AML-193 (cell line): ENCODE data around the gene ARHGEF16.
A peak's percentile ranks its signal among the peaks of the same experiment; 100 is the strongest.

Experiments used
- DNase-seq, 2 experiments: peaks; one replicate each; lab custom pipeline; 2025; lab: John Stamatoyannopoulos, UW

The ARHGEF16 gene

DNA sequence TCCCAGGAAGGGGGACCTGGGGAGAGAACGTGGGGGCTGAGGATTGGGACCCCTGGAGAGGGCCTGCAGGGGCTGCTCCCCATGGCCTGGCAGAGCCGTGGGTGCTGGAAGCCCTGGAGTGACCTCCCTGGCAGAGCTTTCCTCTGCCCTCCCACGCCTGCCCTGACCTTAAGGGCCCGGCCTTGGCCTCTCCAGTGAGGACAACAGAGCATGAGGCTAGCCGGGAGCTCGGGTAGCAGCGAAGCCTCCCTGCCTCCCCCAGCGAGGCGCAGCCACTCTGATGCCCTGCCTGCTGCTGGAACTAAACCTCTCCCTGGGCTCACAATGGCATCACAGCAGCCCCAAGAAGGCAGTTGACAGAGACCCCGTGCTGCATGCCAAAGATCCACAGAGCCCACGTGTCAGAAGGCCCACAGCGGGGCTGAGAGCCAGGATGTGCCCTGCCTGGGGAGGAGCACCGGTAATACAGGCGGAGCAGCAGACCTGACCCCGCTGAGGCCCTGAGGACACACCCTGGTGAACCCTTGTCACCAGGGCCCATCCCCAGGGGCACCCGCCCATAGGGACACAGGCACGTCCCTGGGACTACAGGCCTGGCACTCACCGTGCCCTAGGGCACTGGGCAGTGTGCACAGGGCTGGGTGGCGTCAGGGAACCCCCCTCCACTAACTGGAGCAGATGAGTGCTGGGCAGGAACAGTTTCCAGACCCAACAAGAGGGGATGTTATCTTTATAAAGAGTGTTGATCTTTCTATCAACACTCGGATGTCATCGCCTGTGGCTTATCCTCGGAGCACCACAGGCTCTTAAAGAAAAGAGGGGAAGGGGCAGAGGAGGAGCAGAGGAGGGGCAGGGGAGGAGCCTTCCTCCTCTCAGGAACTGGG is 48.4 kb downstream of the ARHGEF16 start:
- DNase-seq: no peak

DNA sequence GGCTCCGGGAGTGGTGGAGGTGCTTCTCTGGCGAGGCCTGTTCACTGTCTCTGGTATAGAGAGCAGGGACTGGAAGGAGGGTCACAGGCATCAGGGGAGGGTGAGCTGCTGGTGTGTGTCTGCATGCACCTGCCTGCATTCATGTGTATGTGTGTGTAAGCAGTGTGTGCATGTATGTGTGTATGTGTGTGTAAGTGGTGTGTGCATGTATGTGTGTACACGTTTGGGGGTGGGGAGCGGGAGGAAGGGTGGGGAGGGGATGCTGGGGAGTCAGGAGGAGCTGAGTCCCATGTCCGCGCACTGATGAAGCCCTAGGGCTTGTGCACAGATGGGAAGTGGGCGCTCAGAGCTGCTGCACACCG is 49.0 kb downstream of the ARHGEF16 start:
- no peak for DNase-seq

DNA sequence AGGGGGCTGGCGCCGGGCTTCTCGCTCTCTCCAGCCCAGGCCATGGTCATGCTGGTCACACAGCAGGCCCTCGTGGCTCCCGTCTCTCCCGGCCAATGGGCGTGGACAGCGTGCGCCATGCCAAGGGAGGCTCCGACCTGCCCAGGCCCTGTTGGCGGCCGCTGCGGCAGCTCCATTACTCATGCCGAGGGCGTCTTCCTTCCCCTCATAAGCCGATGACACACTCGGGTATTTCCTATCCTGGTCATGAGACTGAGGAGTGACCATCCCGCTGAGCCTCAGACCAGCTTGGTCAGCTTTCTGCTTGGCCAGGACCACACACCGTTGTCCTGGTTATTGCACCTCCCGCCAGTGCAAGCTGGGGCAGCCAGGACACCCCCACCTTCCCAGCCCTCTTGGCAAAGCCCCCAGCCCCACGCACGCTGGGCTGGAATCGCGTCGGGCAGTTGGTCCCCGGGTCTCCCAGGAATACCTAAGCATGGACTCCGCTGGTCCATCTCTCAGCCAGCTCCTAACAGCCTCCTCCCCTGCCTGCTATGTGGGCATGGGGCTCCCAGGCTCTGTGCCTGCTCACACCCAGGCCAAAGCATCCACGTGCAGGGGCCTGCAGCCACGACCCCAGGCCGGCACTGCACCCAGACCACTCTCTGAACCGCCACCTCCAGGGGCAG is 49.8 kb downstream of the ARHGEF16 start:
- no peak for DNase-seq

DNA sequence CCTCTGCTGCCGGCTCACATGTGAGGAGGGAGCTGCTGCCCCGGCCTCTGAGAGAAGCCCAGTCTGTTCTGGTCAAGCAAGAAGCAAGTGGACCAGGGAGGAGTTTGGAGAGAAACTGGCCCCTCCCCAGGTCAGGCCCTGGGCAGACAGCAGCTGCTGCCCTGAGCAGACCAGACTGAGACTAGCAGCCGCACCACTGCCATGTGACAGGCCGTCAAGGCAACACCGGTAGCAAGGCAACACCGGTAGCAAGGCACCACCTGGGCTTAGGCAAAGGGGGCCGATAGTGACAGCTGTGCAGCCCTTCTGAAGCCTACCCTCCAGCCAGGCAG is 50.3 kb downstream of the ARHGEF16 start:
- no peak for DNase-seq

DNA sequence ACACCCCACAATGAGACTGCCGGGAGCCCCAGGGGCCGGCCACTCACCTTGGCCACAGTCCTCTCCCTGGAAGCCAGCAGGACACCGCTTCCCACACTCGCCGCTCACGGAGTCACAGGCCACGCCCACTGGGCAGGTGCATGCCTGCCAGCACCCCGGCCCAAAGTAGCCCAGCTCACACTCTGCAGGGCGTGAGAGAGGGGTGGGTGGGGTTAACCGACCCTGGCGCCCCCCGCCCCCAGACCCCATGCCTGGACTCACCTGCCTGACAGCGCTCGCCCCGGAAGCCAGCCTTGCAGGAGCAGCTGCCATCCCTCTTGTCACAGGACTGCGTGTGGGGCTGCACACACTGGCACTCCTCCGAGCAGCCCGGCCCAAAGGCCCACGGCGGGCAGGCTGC is 50.7 kb downstream of the ARHGEF16 start:
- DNase-seq: no peak

DNA sequence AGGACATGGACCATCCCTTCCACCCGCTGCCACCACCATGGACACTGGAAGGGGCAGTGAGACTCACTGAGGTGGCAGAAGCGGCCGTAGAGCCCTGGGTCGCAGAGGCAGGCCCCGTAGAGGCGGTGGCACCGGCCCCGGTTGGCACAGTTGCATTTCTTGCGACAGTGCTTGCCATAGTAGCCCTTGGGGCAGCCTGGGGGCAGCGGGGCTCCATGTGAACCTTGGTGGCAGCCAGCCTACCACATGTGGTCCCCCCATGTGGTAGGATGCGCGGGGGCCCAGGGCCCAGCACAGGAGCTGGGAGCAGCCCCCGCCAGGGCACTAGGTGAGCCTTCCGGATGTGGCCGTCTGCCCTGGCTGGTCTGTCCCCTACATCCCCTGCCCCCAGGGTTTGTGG is 51.6 kb downstream of the ARHGEF16 start:
- no peak for DNase-seq

DNA sequence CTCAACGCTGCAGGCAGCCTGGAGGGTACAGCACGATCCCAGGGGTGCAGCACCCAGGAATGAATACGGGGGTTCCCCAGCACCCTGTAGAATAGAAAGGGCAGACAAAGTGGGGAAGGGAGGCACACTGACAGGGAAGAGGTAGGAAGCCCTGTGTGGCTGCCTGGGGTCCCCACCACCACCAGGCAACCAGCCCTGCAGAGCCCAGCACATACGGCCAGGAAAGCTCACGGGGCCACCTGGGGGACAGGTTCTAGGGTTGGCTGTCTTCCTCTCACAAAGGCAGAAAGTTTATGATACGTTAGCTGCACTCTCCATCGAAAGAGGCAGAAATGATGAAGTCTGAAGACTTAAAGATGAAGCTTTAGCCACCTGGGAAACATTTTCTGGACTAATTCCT is 52.5 kb downstream of the ARHGEF16 start:
- no peak for DNase-seq

DNA sequence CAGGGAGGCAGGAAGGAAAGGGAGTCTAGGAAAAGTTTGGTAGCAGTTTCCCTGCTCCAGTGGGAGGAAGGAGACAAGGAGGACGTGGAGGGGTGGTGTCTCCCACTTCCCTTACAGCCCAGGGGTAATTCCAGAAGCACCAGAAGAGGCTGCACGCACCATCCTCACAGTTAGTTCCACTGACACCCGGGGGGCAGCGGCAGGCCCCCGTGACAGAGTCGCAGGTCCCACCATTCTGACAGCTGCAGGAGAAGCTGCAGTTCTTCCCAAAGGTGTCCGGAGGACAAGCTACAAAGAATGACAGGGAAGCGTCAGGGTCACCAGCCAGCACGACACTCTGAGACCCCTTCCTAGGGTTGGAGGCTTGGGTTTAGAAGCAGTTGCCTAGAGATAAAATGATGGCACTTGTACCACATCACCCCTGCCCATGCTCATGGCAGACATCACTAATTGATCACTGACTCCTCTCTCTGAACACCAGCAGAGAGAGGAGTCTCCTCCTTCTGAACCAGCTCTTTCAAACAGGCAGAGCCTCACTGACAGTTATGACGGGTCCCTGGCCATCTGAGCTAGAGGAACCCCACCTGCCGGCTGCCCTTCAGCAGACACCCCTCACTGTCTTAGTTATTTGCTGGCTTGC is 53.3 kb downstream of the ARHGEF16 start:
- no peak for DNase-seq

DNA sequence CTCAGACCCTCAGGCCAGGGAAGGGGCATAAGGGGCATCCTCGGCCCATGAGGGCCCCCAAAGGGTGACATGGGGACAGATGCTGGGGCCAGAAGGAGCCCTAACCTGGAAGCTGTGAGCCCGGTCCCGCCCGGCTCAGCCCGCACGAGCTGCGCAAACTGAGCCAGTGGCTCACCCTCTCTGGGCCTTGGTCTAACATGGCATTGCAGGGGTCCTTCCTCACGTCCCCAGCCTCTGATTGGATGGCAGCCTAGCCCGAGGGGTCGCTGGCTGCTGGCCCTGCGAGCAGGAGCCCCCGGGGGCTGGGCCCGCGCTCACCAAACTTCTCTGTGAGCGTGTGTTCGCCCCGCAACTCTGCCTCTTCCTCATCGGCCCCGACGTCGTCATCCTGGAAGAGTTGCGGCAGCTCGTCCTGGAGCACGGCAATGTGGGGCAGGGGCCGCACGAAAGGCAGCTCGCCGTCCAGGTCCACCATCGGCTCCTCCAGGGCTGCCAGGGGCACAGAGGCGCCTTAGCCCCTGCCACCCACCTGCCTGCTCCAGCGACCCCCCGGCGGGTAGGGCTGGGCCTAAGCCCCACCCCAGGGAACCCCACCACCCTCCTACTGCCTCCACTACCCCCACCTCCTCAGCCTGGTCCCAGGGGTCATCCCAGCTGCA is 54.4 kb downstream of the ARHGEF16 start:
- no peak for DNase-seq

DNA sequence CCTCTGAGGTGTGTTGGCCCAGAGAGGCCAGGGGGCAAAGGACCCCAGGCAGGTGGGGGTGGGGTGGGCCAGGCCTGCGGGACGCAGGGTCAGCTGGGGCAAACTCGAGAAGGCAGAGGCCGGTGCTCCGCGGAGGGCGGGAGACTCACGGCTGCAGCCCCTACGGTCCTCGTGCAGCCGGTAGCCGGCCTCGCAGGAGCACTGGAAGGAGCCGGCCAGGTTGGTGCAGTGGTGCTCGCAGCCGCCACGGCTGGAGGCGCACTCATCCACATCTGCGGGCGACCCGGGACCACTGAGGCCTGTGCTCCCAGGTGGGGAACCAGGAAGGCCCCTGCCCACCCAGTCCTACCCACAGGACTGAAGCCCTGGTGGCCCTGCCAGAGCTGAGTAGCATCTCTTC is 55.3 kb downstream of the ARHGEF16 start:
- DNase-seq: no peak

DNA sequence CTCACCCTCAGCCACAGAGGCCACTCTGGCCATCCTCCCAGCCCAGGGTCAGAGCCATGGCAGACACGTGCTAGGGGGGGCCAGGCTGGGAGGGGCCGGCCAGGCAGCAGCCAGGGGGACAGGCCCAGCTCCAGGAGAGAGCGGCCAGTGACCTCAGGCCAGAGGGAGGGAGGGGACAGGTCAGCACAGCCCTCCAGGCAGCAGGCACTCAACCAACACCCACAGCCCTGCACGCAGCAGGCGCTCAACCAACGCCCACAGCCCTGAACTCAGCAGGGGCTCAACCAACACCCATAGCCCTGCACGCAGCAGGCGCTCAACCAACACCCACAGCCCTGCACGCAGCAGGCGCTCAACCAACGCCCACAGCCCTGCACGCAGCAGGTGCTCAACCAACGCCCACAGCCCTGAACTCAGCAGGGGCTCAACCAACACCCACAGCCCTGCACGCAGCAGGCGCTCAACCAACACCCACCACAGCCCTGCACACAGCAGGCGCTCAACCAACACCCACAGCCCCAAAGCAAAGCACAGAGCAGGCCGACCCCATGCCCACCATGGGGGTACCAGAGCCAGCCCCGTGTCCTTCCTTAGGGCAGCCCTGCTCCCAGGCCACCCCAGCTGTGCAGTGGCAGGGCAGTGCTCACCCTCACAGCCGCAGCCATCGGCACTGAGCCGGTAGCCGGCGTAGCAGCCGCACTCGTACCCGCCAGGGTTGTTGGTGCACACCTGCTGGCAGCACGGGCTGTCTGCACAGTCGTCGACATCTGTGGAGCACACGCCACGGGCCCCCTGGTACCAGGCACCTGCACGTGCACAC is 55.9 kb downstream of the ARHGEF16 start:
- DNase-seq: no peak

DNA sequence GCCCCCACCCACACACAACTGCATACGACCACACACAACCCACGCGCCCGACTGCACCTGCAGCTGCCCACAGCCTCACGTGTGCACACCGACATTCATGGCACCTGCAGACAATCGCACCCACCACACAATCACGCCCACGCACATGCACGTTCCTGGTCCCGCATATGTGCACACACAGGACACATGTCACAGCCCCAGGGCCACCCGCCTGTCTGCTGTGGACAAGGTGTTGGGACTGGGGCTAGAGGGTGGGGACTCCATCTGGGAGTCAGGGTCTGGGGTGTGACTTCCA is 56.4 kb downstream of the ARHGEF16 start:
- DNase-seq: no peak

DNA sequence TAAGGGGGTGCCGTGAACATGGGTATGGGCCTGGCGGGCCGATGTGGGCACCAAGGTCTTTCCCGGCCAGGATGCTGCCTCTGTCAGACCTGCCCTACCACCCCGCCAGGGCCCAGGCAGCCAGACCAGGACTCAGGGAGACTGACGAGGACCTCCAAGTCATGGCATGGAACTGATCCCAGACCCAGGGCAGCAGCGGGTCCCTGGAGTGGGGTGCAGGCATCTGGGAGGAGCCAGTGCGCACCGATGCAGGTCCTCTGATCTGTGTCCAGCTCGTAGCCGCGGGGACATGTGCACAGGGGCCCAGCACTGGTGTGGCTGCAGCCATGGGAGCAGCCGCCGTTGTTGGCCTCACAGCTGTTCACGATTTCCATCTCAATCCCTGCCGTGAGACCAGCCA is 56.8 kb downstream of the ARHGEF16 start:
- DNase-seq: no peak

DNA sequence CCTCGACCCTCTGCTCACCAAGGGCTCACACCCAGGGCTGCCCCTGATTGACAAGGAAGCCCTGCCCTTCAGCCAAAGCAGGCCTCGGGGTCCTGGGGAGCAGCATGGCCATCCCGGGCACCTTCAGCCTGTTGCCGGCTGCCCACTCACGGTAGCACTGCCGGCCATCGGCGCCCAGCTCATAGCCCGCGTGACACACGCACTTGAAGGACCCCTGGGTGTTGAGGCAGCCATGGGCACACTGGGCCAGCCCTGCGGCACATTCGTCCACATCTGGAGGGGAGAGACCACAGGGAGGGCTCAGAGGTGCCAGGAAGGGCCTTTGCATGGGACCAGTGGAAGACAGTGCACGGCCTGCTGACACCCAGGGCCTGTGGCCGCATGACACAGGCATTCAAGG is 57.4 kb downstream of the ARHGEF16 start:
- DNase-seq: no peak

DNA sequence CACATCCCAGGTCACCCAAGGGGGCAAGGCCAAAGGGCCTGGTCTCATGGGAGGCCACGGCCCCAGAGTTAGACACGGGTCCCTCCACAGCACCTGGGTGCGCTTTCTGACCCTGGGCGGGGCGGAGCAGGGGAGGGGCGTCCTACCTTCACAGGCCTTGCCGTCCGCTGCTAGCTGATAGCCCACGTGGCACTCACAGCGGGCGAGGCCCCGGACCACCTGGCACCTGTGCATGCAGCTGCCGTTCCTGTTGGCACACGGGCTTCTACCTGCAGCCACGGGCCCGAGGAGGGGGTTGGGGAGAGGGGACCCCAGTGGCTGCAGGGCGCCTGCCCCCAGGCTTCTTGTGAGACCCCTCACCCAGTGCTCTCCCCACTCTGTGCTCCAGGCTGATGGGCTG is 59.9 kb downstream of the ARHGEF16 start:
- DNase-seq: no peak

DNA sequence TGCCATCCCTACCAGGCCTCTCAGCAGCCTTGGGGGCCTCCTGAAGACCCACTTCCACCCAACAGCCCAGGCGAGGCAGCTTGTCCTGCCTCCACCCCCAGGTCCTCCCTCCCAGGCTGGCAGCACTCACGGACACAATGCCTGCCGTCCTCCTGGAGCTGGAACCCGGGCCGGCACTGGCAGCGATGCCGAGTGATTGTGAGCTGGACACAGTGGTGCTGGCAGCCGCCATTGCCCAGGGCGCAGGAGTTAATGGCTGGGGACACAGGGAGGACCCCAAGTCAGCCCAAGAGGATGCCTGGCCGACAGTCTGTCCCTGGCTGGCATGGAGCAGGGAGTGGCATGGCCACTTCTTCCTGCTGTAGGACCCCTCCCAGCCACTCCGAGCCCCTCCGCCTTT is 60.8 kb downstream of the ARHGEF16 start:
- no peak for DNase-seq

DNA sequence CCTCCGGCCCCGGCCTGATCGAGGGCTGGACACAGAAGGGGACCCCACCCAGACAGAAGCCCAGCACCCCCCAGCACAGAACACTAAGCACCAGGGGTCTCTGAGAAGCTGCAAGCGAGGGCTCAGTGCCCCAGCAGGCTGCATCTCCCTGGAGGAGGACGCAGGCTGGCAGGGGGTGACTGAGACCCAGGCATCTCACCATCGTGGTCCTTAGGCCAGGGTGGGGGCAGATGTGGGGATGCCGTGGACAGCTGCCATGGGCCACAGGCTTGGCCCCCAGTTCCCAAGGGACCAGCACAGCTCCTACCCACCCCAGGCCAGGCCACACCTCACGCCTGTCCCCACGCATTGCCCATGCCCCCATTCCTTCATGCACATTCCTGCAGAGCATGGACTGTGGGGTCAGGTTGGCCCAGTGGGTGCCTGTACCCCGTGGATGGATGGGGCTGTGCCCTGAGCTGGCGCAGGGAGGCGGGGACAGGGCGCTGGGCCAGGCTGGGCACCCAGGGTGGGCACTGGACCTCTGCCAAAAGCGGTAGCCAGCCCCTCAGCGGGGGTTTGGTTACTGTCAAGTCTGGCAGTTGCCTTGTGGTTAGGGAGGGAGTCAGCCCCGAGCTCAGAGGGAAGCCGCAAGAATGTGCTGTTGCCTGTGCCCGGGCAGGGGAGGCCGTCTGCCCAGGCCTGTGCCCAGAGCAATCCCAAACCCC is 61.5 kb downstream of the ARHGEF16 start:
- peak; percentile 8 to 22 for DNase-seq

DNA sequence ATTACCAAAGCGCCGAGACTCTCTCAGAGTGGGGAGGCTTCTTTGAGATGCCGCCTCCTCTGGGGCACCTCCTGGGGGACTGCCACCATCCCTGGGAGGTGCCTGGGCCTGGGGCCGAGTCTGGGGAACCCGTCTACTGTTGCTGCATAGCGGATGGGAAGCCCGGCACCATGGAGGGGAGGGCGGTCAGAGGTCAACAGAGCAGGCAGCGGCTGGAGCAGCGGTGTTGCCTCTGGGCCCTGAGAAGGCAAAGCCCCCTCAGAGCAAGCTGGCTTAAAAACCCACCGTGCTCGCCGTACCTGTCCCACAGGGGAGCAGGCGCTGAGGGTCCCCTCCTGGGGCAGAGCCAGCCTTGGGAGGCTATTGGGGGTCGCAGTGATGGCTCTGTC is 62.0 kb downstream of the ARHGEF16 start:
- no peak for DNase-seq

DNA sequence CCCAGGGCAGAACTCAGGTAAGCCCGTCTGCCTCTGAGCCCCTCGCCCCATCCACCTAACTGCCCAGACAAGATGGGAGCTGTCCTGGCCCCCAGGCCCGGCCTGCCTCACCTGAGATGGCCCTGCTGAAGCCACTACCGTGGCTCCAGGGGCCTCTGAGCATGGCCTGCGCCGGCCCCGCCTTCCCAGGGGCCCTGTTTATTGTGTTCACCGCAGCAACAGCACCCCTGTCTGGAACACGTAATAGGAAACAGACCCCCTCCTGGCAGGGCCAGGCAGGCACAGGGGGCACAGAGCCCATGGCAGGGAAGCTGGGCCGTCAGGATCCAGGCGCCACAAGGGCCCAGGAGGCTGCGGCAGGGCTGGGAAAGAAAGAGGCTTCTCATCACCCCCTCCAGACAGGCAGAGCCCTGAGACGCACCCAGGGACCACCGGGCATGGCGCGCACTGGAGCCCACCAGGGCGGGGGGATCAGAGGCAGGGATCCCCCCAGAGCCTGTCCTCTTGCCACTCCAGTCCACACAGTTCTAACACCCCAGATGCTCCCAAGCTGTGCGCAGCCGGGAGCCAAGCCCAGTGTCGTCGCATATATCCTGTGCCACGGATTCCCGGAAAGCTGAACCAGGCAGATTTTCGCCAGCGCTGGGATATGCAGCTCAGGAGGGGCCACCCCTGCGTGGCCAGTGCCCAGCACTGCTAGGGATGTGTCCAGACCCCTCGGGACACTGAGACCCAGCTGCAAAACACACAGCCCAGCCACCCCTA is 62.6 kb downstream of the ARHGEF16 start:
- DNase-seq: no peak

DNA sequence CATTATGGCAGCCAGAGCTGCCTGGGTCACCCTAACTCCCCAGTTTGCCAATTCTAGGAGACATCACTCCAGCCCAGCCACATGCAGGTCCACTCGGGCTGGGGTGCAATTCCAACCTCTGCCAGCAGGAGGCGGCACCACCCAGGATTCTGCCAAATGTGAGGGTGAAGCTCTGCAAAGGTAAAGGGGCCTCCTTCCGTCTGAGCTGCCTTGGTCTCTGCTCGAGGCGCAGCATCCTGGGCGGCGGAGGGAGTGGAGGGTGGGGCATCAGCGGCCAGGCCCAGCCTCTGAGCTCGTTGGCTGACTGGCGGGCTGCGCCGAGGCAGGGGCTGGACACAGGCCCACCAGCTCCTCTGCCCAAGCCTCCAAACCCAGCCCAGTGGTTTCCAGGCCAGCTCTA is 63.8 kb downstream of the ARHGEF16 start:
- DNase-seq: no peak

DNA sequence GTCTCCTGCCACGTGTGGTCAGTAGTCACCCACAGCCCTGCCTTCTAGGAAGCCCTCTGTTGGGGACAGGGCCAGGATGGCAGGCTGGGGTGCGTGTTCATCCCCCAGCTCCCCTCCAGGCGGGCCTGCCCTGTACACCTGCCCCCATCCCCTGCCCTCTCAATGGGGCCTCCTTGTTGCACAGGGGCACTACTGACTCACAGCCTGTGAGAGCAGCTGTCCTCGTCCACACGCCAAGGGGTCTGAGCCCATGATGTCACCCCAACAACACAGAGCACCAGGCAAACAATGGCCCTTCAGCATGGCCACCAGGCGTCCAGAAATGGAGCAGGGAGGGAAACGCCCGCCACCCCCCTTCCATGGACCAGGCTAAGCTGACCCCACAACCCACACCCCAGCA is 64.3 kb downstream of the ARHGEF16 start:
- no peak for DNase-seq
